Muscle of arm (tissue), 12 donors: ENCODE measurements around the gene FARP1. TPM values are rescaled to one million over a fixed set of nuclear protein-coding genes. Genes with fewer than 3 reads are reported as not detected.
"Not testable (repeated sequence)": the region's sequence is repeated elsewhere in the genome, so short reads cannot be mapped to it uniquely, and the experiment has no call there.

Experiments
- DNase-seq: peaks from one replicate; pipeline ENCODE4 v3.0.0-alpha.2; 2013
- polyA plus RNA-seq, 12 donors: library from polyadenylated mRNA; unstranded; fragments of 120-200 nt; gene quantifications; one replicate each; pipeline ENCODE4 v1.2.1, GENCODE V29; 2013; ENCODE audit not compliant: insufficient read length in 12 of 12

Gene FARP1
- polyA plus RNA-seq, 12 donors = 67.3 to 111 (median 73.0) TPM; not detected in 1

- no peak for DNase-seq
These were observed 209.3 kb downstream of the FARP1 start for GRCh38 chr13:98352226-98352625.

GRCh38 chr13:98353750-98354149 is 210.9 kb downstream of the FARP1 start:
- no peak for DNase-seq

- DNase-seq = no peak
These were observed 216.0 kb downstream of the FARP1 start for GRCh38 chr13:98358937-98359336.

GRCh38 chr13:98360545-98360944 is 217.7 kb downstream of the FARP1 start:
- DNase-seq = no peak

GRCh38 chr13:98363326-98363725 is 220.4 kb downstream of the FARP1 start:
- DNase-seq = no peak

- no peak for DNase-seq
These were observed 221.3 kb downstream of the FARP1 start for GRCh38 chr13:98364179-98364578.

- DNase-seq = no peak
These were observed 221.8 kb downstream of the FARP1 start for GRCh38 chr13:98364647-98365046.

- DNase-seq = no peak
These were observed 222.4 kb downstream of the FARP1 start for GRCh38 chr13:98365302-98365701.

GRCh38 chr13:98366010-98366409 is 223.1 kb downstream of the FARP1 start:
- DNase-seq = no peak

GRCh38 chr13:98366443-98366842 is 223.5 kb downstream of the FARP1 start:
- no peak for DNase-seq

GRCh38 chr13:98366959-98367358 is 224.1 kb downstream of the FARP1 start:
- no peak for DNase-seq

GRCh38 chr13:98368019-98368418 is 225.1 kb downstream of the FARP1 start:
- no peak for DNase-seq

- DNase-seq = not testable (repeated sequence)
These were observed 226.6 kb downstream of the FARP1 start for GRCh38 chr13:98369520-98369919.

GRCh38 chr13:98370261-98370660 is 227.4 kb downstream of the FARP1 start:
- DNase-seq = no peak

- DNase-seq = peak; percentile 80
These were observed 228.1 kb downstream of the FARP1 start for GRCh38 chr13:98370806-98371515.

- DNase-seq = no peak
These were observed 228.7 kb downstream of the FARP1 start for GRCh38 chr13:98371516-98372023.

- DNase-seq = no peak
These were observed 230.0 kb downstream of the FARP1 start for GRCh38 chr13:98372876-98373275.

- no peak for DNase-seq
These were observed 231.9 kb downstream of the FARP1 start for GRCh38 chr13:98374750-98375149.

GRCh38 chr13:98377635-98378378 is 234.9 kb downstream of the FARP1 start:
- DNase-seq = no peak

- no peak for DNase-seq
These were observed 241.8 kb downstream of the FARP1 start for GRCh38 chr13:98384739-98385138.

- no peak for DNase-seq
These were observed 242.7 kb downstream of the FARP1 start for GRCh38 chr13:98385606-98386005.

GRCh38 chr13:98386637-98387036 is 243.7 kb downstream of the FARP1 start:
- DNase-seq = no peak

- no peak for DNase-seq
These were observed 246.4 kb downstream of the FARP1 start for GRCh38 chr13:98389319-98389718.
